Subcutaneous abdominal adipose tissue (tissue), 5 donors: ENCODE data around the gene ZNF639.
A peak's percentile ranks its signal among the peaks of the same experiment; 100 is the strongest.

ENCODE experiments used
- H3K27ac ChIP-seq: one replicate; pipeline ENCODE4 v1.7.0; 2013; ENCODE audit warnings: low read depth, mild to moderate bottlenecking, inconsistent platforms, low read length, moderate library complexity
- H3K27me3 ChIP-seq, 5 donors: one replicate each; pipeline ENCODE4 v1.7.0; 2013; ENCODE audit warnings: low read length in 5 of 5, inconsistent platforms in 1 of 5; ENCODE audit not compliant: control insufficient read depth in 5 of 5, insufficient read depth in 4 of 5
- H3K36me3 ChIP-seq, 5 donors: one replicate each; pipeline ENCODE4 v1.7.0; 2013; ENCODE audit warnings: low read length in 5 of 5; ENCODE audit not compliant: control insufficient read depth in 5 of 5, insufficient read depth in 5 of 5
- H3K4me1 ChIP-seq, 5 donors: one replicate each; pipeline ENCODE4 v1.7.0; 2013; ENCODE audit warnings: low read length in 5 of 5, mild to moderate bottlenecking in 3 of 5, moderate library complexity in 1 of 5; ENCODE audit not compliant: control insufficient read depth in 5 of 5, insufficient read depth in 5 of 5
- H3K4me3 ChIP-seq, 5 donors: one replicate each; pipeline ENCODE4 v1.7.0; 2013; ENCODE audit warnings: low read length in 5 of 5, low read depth in 1 of 5
- H3K9ac ChIP-seq, 5 donors: one replicate each; pipeline ENCODE4 v1.7.0; 2013; ENCODE audit warnings: low read length in 5 of 5, mild to moderate bottlenecking in 4 of 5, moderate library complexity in 3 of 5
- H3K9me3 ChIP-seq, 5 donors: one replicate each; pipeline ENCODE4 v1.7.0; 2013; ENCODE audit warnings: low read length in 5 of 5; ENCODE audit not compliant: control insufficient read depth in 5 of 5
- donor health status: healthy.
- donor health status: healthy.
- donor health status: healthy.
- donor health status: healthy.
- donor health status: healthy.

Gene ZNF639

GRCh38 chr3:179308001-179308400 lies 14.8 kb upstream of the ZNF639 start:
- H3K36me3 ChIP-seq, result no peaks in the 10 kb centered on the region
- H3K27me3 ChIP-seq, result no peaks in the 10 kb centered on the region
- no peak overlapping the region for H3K4me3 ChIP-seq
- no peaks in the 10 kb centered on the region for H3K9me3 ChIP-seq
- no peak overlapping the region for H3K9ac ChIP-seq
- no peaks in the 10 kb centered on the region for H3K4me1 ChIP-seq
- H3K27ac ChIP-seq, result no peak overlapping the region

DNA sequence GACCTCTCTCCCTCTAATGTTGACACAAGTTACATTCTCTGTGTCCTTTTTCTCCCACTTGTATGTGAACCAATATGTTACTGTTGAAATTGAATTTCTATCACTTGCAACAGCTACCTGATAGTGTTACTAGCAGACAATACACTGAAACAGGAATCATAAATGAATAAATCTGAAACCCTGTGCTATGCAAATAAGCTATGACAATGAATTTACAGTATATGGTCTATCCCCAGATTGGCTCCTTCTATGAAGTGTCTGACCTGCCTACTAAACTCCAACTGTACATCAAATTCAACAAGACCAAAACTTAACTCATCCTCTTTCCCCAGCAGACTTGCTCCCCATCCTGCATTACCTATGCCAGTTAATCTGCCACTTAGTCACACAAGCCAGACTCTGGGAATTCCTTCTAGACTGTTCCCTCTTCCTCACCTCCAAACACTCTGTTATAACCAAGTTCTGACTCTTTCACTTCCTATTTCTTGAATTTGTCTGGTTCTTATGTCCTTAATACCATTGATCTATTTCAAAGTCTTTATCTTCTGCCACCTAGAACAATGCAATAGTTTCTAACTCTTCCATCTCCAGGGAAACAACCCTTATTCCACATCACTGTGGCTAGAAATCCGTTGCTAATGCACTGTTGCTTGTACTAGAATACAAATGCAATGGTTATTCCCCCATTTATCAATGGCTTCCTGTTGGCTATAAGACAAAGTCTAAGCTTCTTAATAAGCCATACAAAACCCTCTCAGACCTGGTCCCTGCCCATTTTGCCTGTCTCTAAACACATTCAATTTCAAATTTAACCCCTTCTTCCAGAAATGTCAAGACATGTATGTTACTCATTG lies 13.4 kb upstream of the ZNF639 start:
- H3K9me3 ChIP-seq, result no peaks in the 10 kb centered on the region
- H3K27ac ChIP-seq, result no peak overlapping the region
- H3K4me1 ChIP-seq, result no peaks in the 10 kb centered on the region
- H3K27me3 ChIP-seq, result no peaks in the 10 kb centered on the region
- H3K9ac ChIP-seq, result no peak overlapping the region
- no peaks in the 10 kb centered on the region for H3K36me3 ChIP-seq
- no peak overlapping the region for H3K4me3 ChIP-seq

DNA sequence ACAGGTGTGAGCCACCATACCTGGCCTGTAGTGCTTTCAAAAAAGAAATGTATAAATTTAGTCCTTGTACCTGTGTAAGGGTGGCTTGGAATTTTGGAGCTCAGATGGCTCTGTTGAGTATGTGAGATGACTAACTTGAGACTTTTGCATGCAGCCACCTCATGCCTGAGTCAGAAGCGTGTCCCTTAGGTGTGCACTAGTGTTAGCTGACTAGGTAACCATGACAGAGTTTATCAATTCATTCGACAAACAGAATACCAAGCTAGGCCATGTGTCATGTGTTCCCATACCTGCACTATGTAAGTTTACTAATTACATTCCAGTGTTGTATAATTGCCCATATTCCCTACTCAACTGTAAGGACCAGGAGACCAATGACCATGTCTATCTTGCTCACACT lies 4.0 kb upstream of the ZNF639 start:
- Histone ChIP-seq H3K9me3 (no peaks in the 10 kb centered on the region), H3K4me1 (peaks cover 5 to 24% (median 16%) of the 10 kb centered on the region in 5 donors), H3K36me3 (no peaks in the 10 kb centered on the region), H3K9ac (no peak overlapping the region), H3K27me3 (peaks cover 0 to 4% (median 0%) of the 10 kb centered on the region in 5 donors), H3K27ac (no peak overlapping the region), H3K4me3 (no peak overlapping the region)

DNA sequence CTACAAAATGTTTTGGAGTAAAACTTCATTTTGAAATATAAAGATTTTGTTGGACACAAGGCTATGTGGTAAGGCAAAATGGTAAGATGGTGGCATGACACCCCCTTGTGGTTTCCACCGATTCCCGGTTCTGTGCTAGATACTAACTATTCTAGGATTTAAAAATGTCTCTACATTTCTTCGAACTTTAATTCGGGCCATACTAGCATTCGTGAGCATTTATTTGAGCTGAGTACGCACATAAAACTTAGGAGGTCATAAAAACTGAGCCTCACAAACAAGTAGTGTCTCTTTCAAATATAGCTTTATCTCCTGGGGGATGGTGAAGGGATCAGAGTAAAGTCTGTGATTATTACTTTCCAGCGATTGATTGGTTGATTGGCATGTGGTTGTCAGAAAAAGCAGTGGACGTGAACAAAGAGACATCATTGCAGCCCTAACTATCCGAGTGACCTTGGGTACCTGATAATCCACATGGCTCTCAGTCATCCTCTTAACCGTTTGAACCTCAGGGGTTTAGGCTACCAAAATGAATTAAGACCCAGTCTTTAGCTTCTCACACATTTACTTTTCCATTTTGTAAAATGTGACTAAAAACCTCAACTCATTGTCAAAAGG lies 1.1 kb upstream of the ZNF639 start:
- no peaks in the 10 kb centered on the region for H3K36me3 ChIP-seq
- peak overlapping the region; percentile 91 for H3K27ac ChIP-seq
- H3K9me3 ChIP-seq, result no peaks in the 10 kb centered on the region
- H3K27me3 ChIP-seq, result peaks cover 0 to 4% (median 0%) of the 10 kb centered on the region in 5 donors
- H3K4me3 ChIP-seq, result peak overlapping the region; percentile 44 to 93 (median 91)
- H3K4me1 ChIP-seq, result peaks cover 5 to 33% (median 27%) of the 10 kb centered on the region in 5 donors
- H3K9ac ChIP-seq, result peak overlapping the region in 4 of 5 donors; percentile 60 to 92 (median 86)

DNA sequence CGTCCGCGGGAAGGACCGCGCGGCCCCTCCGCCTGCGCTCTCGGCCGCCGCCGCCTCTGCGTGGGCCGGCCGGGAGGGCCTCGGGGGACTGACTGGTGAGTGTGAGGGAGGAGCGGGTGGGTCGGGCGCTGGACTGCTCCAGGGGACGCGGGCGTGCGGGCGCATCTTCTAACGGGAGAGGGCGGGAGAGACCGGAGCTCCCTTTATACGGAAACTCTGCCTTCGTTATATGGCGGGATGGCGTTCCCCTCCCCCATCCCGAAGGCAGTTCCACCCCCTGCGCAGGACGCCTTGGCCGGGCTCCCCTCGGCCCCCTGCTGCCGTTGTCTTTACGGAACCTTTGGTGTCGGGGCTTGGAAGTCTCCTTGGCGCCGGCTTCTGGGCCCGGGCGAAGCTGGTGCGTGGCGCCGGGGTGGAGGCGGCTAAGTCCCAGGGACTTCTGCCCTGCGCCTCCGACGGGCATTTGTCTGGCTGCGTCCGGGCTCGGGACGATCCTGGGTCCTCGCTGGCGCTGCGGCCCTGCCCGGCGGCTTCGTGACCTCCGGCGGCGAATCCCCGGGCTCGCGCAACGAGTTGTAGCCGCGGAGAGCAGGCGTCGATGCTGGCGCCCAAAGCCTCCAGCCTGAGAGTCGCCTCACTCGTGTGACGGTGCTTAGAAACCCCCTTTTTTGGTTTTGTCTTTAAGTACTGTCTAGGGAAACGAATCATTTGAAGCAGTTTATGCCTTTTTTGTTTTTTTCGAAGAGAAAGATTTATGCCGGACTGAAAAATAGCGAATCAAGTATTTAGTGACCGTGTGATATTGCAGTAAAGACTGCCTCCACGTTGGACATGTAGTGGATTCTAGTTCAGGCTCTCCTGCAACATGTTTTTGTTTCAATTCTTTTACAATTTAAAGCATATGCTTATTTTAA lies 623 bp downstream of the ZNF639 start:
- peak overlapping the region; percentile 32 to 93 (median 83) for H3K9ac ChIP-seq
- H3K9me3 ChIP-seq, result no peaks in the 10 kb centered on the region
- H3K4me3 ChIP-seq, result peak overlapping the region; percentile 71 to 93 (median 89)
- H3K36me3 ChIP-seq, result peaks cover 0 to 5% (median 2%) of the 10 kb centered on the region in 5 donors
- H3K4me1 ChIP-seq, result peaks cover 5 to 33% (median 27%) of the 10 kb centered on the region in 5 donors
- H3K27me3 ChIP-seq, result peaks cover 0 to 4% (median 0%) of the 10 kb centered on the region in 5 donors
- H3K27ac ChIP-seq, result peak overlapping the region; percentile 91

DNA sequence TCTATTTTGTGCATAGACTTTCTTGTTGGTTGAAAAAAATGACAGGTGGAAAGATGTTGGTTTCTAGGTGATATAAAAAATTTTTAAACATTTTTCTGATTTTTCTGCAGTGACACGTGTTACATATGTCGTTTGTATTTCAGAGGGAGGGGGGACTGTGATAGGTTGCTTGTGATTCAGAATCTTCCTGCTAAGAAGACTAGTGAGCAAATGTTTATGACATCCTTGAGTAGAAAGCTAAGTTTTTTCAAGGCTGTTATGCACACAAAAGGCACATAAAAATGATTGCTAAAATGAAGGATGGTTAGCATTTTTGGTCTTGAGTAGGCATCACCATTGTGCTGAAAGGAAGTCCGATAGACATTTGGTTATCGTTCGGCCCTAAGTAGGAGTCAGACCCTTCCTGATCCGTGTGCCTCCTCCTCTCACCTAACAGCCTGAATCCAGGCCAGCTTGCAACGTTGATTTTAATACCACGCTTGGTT lies 1.5 kb downstream of the ZNF639 start:
- Histone ChIP-seq H3K36me3 (peaks cover 6 to 12% (median 11%) of the 10 kb centered on the region in 5 donors), H3K27ac (peak overlapping the region; percentile 91), H3K9me3 (no peaks in the 10 kb centered on the region), H3K4me3 (peak overlapping the region; percentile 46 to 93 (median 89)), H3K9ac (peak overlapping the region; percentile 21 to 93 (median 83)), H3K4me1 (peaks cover 5 to 33% (median 27%) of the 10 kb centered on the region in 5 donors), H3K27me3 (peaks cover 0 to 4% (median 0%) of the 10 kb centered on the region in 5 donors)

DNA sequence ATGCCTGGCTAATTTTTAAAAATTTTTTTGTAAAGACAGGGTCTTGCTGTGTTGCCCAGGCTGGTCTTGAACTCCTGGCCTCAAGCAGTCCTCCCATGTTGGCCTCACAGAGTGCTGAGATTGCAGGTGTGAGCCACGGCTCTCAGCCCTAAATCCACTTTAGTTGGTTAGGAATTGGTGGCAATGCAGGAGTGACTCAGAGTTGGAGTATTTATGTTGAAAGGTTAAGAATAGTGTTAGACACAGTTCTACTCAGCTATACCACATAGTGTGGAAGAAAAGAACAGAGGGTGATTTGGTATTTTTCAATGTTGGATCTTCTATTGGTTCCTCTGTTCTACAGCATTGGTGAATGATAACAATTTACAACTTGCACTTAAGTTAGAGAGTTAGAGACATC lies 7.6 kb downstream of the ZNF639 start:
- no peak overlapping the region for H3K27ac ChIP-seq
- peaks cover 42 to 61% (median 54%) of the 10 kb centered on the region in 5 donors for H3K36me3 ChIP-seq
- no peak overlapping the region for H3K9ac ChIP-seq
- no peaks in the 10 kb centered on the region for H3K27me3 ChIP-seq
- H3K4me1 ChIP-seq, result no peaks in the 10 kb centered on the region
- H3K4me3 ChIP-seq, result no peak overlapping the region
- no peaks in the 10 kb centered on the region for H3K9me3 ChIP-seq

DNA sequence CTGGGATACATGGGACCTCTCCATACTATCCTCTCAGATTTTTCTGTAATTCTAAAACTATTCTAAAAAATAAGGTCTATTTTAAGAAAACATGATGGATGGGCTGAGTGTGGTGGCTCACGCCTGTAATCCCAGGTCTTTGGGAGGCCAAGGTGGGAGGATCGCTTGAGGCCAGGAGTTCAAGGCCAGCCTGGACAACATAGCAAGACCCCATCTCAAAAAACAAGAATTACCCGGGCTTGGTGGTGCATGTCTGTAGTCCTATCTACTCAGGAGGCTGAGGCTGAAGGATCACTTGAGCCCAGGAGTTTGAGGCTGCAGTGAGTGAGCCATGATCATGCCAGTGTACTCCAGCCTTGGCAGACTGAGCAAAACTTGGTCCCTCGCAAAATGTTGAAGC lies 9.4 kb downstream of the ZNF639 start:
- no peak overlapping the region for H3K27ac ChIP-seq
- H3K9me3 ChIP-seq, result no peaks in the 10 kb centered on the region
- H3K9ac ChIP-seq, result no peak overlapping the region
- no peaks in the 10 kb centered on the region for H3K4me1 ChIP-seq
- H3K27me3 ChIP-seq, result no peaks in the 10 kb centered on the region
- H3K4me3 ChIP-seq, result no peak overlapping the region
- H3K36me3 ChIP-seq, result peaks cover 47 to 67% (median 54%) of the 10 kb centered on the region in 5 donors

- Histone ChIP-seq H3K27me3 (no peaks in the 10 kb centered on the region), H3K36me3 (peaks cover 47 to 67% (median 54%) of the 10 kb centered on the region in 5 donors), H3K9ac (no peak overlapping the region)
Measured at GRCh38 chr3:179333084-179333483, 10.3 kb downstream of the ZNF639 start.

More at GRCh38 chr3:179333084-179333483, 10.3 kb downstream of the ZNF639 start:
- H3K27ac ChIP-seq, result no peak overlapping the region
- H3K4me1 ChIP-seq, result no peaks in the 10 kb centered on the region
- no peaks in the 10 kb centered on the region for H3K9me3 ChIP-seq
- H3K4me3 ChIP-seq, result no peak overlapping the region
